HepG2 (cell line): ENCODE measurements around the gene VAMP2. TPM values are rescaled to one million over a fixed set of nuclear protein-coding genes. Genes with fewer than 3 reads are reported as not detected.
A peak's percentile ranks its signal among the peaks of the same experiment; 100 is the strongest.

ENCODE experiments used
- KDM6A ChIP-seq: IDR thresholded peaks from 2 replicates; pipeline ENCODE4 v1.6.1; 2016; ENCODE audit warnings: low read depth
- MAFF ChIP-seq: IDR thresholded peaks from 2 replicates; pipeline ENCODE4 v1.6.1; 2011; ENCODE audit warnings: low read depth, low read length, improper control_type of control experiment
- NFYC ChIP-seq: IDR thresholded peaks from 2 replicates; pipeline ENCODE4 v1.6.1; 2016; ENCODE audit warnings: missing genetic modification reagents, missing compliant biosample characterization
- PHB2 ChIP-seq: fragments of 450-650 bp; IDR thresholded peaks from 2 replicates; pipeline ENCODE4 v1.6.1; 2018; ENCODE audit not compliant: partially characterized antibody
- SCMH1 ChIP-seq: sonication (generic); formaldehyde crosslinking; IDR thresholded peaks from 2 replicates; pipeline ENCODE4 v1.9.0; 2021; ENCODE audit warnings: missing genetic modification reagents, mild to moderate bottlenecking, borderline replicate concordance
- SIX4 ChIP-seq: sonication (generic); formaldehyde crosslinking; IDR thresholded peaks from 2 replicates; pipeline ENCODE4 v1.4.0; 2020; ENCODE audit warnings: missing genetic modification reagents
- SRY ChIP-seq: sonication (generic); formaldehyde crosslinking; IDR thresholded peaks from 2 replicates; pipeline ENCODE4 v1.8.0; 2022; ENCODE audit warnings: mild to moderate bottlenecking, missing genetic modification reagents
- ZBTB8A ChIP-seq: sonication (generic); formaldehyde crosslinking; IDR thresholded peaks from 2 replicates; pipeline ENCODE4 v1.4.0; 2020; ENCODE audit warnings: mild to moderate bottlenecking, low read depth, missing genetic modification reagents, borderline replicate concordance
- ZNF556 ChIP-seq: sonication (generic); formaldehyde crosslinking; IDR thresholded peaks from 2 replicates; pipeline ENCODE4 v1.4.0; 2020; ENCODE audit warnings: mild to moderate bottlenecking, missing genetic modification reagents, borderline replicate concordance
- ZNF572 ChIP-seq: sonication (generic); formaldehyde crosslinking; IDR thresholded peaks from 2 replicates; pipeline ENCODE4 v1.5.1; 2020; ENCODE audit warnings: mild to moderate bottlenecking, missing genetic modification reagents
- polyA plus RNA-seq, 8 experiments: library from polyadenylated mRNA; depleted of rRNA in 3 of 8; stranded (reverse) in 7 of 8; unstranded in 1 of 8; fragments of >200 nt; fragmentation: Illumina TruSeq in 4 of 8; extraction: Trizol in 4 of 8; gene quantifications; 2 replicates each; pipeline versions ENCODE4 v1.2.1 to v1.2.3, GENCODE V29; 2011 to 2016; ENCODE audit warnings: low read depth in 4 of 8, missing spikeins in 1 of 8, mixed read lengths in 1 of 8; ENCODE audit not compliant: insufficient read depth in 1 of 8
- total RNA-seq, 5 experiments: library from RNA; depleted of rRNA; stranded (reverse); fragments of >200 nt; fragmentation: Illumina TruSeq; extraction: Trizol; gene quantifications; 2 replicates each; pipeline ENCODE4 v1.2.3, GENCODE V29; 2016; ENCODE audit warnings: low read depth in 1 of 5
- TF ChIP-seq, protein P1 (sequence below): sonication (generic); formaldehyde crosslinking; IDR thresholded peaks from 2 replicates; pipeline ENCODE4 v1.4.0; 2020; ENCODE audit warnings: mild to moderate bottlenecking, missing genetic modification reagents
- TF ChIP-seq, protein P2 (sequence below): sonication (generic); formaldehyde crosslinking; IDR thresholded peaks from 2 replicates; pipeline ENCODE4 v1.5.0; 2020; ENCODE audit warnings: missing genetic modification reagents
- TF ChIP-seq, protein P3 (sequence below): sonication (generic); formaldehyde crosslinking; IDR thresholded peaks from 2 replicates; pipeline ENCODE4 v1.4.0; 2020; ENCODE audit warnings: missing genetic modification reagents, borderline replicate concordance
- TF ChIP-seq, protein P4 (sequence below): sonication (generic); formaldehyde crosslinking; IDR thresholded peaks from 2 replicates; pipeline ENCODE4 v1.5.1; 2020; ENCODE audit warnings: missing genetic modification reagents, mild to moderate bottlenecking, borderline replicate concordance
- TF ChIP-seq, protein P5 (sequence below): sonication (generic); formaldehyde crosslinking; IDR thresholded peaks from 2 replicates; pipeline ENCODE4 v1.4.0; 2020; ENCODE audit warnings: missing genetic modification reagents
- TF ChIP-seq, protein P6 (sequence below): IDR thresholded peaks from 2 replicates; pipeline ENCODE4 v1.6.1; 2016; ENCODE audit warnings: low read depth, missing genetic modification reagents, missing compliant biosample characterization

VAMP2 gene
- total and polyA plus RNA-seq, 2 of the 13 experiments (the other 11 are each of a cell fraction or from before 2014, with no cell fraction given) = 3.9 to 17.2 TPM

DNA sequence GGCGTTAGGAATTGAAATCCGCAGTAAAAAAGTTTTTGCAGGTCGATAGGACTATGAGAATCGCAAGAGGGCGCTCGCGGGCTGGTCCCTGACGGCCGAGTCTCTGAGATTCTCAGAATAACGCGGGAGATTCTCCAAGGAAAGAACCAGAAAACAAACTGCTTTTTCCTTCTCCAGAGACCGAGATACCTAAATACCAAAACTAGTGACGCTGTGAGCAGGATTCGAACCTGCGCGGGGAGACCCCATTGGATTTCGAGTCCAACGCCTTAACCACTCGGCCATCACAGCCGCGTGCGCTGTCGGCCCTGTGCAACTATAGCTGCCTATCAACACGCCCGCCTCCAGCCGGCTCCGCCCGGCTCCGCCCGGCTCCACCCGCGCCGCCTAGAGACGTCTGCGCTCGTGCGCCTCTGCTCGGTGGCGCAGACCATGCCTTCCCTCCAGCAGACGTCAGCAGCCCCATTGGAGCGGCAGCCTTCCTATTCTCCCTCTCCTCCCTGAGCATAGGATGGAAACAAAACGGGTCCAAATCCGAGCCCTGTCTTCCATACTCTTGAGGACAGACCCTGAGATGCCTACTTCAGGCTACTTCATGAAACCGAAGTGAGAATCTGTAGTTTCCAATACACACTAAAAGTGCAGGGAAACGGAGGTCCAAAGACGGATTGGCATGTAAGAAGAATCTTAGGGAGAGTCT is 23.9 kb downstream of the VAMP2 start (continued):
- TF ChIP-seq, protein P1, sequence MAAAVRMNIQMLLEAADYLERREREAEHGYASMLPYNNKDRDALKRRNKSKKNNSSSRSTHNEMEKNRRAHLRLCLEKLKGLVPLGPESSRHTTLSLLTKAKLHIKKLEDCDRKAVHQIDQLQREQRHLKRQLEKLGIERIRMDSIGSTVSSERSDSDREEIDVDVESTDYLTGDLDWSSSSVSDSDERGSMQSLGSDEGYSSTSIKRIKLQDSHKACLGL = peak; percentile 38; the same call in 1 of the 2 replicates
- TF ChIP-seq ZNF572 (CRISPR knock-in tag) (no peak), SRY (no peak), SCMH1 (CRISPR knock-in tag) (no peak), ZNF556 (CRISPR knock-in tag) (peak; percentile 80; the same call in 1 of the 2 replicates), SIX4 (CRISPR knock-in tag) (no peak), ZBTB8A (CRISPR knock-in tag) (no peak), KDM6A (no peak), PHB2 (no peak), MAFF (no peak), NFYC (CRISPR knock-in tag) (no peak)
- TF ChIP-seq, protein P2, sequence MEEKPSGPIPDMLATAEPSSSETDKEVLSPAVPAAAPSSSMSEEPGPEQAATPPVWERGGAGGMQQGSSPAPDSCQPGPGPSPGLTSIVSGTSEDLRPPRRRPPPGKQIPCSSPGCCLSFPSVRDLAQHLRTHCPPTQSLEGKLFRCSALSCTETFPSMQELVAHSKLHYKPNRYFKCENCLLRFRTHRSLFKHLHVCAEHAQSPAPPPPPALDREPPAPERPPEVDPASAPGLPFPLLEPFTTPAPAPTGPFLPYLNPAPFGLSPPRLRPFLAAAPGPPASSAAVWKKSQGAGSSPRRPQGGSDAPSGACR (CRISPR knock-in tag) = no peak
- TF ChIP-seq, protein P3, sequence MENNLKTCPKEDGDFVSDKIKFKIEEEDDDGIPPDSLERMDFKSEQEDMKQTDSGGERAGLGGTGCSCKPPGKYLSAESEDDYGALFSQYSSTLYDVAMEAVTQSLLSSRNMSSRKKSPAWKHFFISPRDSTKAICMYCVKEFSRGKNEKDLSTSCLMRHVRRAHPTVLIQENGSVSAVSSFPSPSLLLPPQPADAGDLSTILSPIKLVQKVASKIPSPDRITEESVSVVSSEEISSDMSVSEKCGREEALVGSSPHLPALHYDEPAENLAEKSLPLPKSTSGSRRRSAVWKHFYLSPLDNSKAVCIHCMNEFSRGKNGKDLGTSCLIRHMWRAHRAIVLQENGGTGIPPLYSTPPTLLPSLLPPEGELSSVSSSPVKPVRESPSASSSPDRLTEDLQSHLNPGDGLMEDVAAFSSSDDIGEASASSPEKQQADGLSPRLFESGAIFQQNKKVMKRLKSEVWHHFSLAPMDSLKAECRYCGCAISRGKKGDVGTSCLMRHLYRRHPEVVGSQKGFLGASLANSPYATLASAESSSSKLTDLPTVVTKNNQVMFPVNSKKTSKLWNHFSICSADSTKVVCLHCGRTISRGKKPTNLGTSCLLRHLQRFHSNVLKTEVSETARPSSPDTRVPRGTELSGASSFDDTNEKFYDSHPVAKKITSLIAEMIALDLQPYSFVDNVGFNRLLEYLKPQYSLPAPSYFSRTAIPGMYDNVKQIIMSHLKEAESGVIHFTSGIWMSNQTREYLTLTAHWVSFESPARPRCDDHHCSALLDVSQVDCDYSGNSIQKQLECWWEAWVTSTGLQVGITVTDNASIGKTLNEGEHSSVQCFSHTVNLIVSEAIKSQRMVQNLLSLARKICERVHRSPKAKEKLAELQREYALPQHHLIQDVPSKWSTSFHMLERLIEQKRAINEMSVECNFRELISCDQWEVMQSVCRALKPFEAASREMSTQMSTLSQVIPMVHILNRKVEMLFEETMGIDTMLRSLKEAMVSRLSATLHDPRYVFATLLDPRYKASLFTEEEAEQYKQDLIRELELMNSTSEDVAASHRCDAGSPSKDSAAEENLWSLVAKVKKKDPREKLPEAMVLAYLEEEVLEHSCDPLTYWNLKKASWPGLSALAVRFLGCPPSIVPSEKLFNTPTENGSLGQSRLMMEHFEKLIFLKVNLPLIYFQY (CRISPR knock-in tag) = peak; percentile 56
- TF ChIP-seq, protein P4, sequence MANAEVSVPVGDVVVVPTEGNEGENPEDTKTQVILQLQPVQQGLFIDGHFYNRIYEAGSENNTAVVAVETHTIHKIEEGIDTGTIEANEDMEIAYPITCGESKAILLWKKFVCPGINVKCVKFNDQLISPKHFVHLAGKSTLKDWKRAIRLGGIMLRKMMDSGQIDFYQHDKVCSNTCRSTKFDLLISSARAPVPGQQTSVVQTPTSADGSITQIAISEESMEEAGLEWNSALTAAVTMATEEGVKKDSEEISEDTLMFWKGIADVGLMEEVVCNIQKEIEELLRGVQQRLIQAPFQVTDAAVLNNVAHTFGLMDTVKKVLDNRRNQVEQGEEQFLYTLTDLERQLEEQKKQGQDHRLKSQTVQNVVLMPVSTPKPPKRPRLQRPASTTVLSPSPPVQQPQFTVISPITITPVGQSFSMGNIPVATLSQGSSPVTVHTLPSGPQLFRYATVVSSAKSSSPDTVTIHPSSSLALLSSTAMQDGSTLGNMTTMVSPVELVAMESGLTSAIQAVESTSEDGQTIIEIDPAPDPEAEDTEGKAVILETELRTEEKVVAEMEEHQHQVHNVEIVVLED (CRISPR knock-in tag) = peak; percentile 72; the same call in 1 of the 2 replicates
- TF ChIP-seq, protein P5, sequence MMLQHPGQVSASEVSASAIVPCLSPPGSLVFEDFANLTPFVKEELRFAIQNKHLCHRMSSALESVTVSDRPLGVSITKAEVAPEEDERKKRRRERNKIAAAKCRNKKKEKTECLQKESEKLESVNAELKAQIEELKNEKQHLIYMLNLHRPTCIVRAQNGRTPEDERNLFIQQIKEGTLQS (CRISPR knock-in tag) = no peak; the same call in 1 of the 2 replicates
- TF ChIP-seq, protein P6, sequence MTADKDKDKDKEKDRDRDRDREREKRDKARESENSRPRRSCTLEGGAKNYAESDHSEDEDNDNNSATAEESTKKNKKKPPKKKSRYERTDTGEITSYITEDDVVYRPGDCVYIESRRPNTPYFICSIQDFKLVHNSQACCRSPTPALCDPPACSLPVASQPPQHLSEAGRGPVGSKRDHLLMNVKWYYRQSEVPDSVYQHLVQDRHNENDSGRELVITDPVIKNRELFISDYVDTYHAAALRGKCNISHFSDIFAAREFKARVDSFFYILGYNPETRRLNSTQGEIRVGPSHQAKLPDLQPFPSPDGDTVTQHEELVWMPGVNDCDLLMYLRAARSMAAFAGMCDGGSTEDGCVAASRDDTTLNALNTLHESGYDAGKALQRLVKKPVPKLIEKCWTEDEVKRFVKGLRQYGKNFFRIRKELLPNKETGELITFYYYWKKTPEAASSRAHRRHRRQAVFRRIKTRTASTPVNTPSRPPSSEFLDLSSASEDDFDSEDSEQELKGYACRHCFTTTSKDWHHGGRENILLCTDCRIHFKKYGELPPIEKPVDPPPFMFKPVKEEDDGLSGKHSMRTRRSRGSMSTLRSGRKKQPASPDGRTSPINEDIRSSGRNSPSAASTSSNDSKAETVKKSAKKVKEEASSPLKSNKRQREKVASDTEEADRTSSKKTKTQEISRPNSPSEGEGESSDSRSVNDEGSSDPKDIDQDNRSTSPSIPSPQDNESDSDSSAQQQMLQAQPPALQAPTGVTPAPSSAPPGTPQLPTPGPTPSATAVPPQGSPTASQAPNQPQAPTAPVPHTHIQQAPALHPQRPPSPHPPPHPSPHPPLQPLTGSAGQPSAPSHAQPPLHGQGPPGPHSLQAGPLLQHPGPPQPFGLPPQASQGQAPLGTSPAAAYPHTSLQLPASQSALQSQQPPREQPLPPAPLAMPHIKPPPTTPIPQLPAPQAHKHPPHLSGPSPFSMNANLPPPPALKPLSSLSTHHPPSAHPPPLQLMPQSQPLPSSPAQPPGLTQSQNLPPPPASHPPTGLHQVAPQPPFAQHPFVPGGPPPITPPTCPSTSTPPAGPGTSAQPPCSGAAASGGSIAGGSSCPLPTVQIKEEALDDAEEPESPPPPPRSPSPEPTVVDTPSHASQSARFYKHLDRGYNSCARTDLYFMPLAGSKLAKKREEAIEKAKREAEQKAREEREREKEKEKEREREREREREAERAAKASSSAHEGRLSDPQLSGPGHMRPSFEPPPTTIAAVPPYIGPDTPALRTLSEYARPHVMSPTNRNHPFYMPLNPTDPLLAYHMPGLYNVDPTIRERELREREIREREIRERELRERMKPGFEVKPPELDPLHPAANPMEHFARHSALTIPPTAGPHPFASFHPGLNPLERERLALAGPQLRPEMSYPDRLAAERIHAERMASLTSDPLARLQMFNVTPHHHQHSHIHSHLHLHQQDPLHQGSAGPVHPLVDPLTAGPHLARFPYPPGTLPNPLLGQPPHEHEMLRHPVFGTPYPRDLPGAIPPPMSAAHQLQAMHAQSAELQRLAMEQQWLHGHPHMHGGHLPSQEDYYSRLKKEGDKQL (CRISPR knock-in tag) = peak; percentile 26; the same call in 1 of the 2 replicates
